Endometrium (tissue), 2 donors: Measurements from ENCODE around the gene LHFPL3.

ENCODE experiments used
- FAIRE-seq: peaks from 2 replicates; lab custom pipeline; 2012; peaks lifted over from hg19 to GRCh38; lab: Jason Lieb, UNC
- donor health status: control.
- donor health status: control.

LHFPL3 gene

GRCh38 chr7:104800307-104800706 is 471.9 kb downstream of the LHFPL3 start:
- no peak for FAIRE-seq

DNA sequence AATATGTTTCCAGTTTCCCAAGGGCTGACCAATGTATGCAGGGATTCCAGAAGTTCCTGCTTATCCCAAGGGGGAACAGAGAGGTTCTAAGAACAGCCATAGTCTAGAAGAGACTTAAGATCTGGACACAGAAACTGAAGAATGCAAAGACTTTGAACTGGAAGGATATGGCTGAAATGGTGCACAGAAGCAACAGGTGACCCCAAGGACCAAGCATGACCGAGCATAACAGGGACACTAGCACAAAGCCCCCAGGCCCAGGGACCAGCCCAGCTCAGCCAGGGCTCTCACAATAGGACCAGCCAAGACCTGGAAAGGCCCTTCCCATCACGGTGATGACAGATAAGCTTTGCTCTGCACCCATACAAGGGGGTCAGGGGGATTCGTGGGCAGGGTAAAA is 472.6 kb downstream of the LHFPL3 start:
- no peak for FAIRE-seq

DNA sequence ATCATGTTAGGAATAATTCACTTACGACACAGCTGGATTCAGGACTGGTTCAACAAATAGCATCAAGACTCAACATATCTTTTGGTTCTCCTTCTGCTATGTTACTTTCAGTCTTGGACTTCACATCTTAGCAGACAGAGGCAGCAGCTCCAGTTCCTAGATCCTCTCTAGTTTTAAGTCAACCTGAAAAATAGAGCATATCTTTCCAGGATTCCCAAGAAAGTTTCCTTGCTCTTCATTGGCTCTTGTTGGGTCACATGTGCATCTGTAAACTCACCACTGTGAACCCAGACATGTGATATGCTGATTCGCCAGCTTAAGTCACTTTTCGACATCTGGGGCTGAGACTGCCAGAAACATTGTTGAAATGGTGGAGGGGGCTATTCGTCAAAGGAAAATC is 475.5 kb downstream of the LHFPL3 start:
- FAIRE-seq, result no peak

DNA sequence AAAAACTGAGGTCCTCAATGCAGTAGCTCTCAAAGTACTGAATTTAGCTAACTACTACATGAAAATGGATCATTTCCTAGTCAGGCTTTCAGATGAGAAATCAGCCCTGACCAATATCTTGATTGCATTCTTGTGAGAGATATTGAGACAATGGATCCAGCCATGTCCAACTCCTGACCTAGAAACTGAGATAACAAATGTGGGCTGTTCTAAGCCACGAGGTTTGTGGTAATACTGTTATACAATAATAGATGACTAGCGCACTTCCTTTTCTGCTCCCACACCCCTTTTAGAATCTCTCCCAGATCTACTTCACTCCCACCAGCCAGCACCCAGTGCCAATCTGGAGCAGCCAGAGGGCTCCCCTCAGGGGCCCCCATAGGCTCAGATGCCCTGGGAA is 476.3 kb downstream of the LHFPL3 start:
- no peak for FAIRE-seq

DNA sequence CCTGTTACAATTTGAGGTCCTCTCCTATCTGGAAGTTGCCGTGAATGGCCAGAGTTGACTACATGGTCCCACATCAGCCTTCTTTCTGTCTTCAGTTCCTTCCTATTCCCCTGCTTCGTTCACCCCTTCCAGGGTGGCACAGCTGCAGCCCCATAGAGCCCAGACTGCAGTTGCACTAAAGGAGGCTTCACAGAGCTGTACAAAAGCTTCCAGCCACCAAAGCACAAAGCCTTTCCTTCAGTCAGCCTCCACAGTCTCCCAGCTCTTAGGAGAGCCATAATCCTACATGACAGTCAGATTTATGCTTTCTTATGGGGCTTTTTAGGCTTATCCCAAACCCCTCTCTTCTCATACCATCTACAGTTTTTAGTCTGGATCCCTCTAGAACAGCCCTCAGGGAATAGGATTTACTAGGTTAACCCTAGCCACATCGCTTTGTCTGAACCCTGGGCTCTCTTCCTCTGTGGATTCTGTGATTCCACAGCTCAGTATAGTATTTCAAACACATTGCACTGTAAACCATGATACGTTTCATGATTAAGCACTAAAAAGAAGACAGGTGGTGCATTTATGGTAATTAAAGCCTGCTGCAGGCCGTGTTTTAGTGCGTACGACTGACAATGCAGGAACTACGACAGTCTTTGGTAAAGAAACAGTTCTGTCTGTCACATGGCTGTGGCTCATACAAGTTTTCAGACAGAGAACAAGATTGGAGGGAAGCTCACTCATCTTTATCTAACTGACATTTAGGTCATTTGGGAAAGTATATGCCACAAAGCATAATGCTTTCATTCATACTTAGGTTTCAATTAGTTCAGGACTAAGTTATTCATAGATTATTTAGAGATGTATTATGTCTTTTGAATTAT is 477.3 kb downstream of the LHFPL3 start:
- FAIRE-seq, result no peak

DNA sequence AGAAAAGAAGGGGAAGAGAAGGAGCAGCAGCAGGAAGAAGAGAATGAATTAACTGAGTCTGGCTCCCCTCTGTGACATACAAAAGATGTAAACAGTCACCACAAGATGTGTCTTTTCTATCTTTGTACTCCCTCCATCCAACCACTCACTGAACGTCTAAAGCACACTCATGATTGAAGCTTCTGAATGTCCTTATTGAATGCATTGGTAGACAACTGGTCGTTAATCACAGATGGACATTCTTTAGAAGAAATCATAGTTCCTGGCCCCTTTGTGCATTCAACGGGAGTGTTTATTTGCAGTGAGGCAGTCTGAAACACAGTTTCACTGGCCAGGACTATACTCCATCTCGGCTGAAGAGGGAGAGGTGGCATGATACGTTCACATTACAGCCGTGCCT is 479.3 kb downstream of the LHFPL3 start:
- FAIRE-seq, result no peak

DNA sequence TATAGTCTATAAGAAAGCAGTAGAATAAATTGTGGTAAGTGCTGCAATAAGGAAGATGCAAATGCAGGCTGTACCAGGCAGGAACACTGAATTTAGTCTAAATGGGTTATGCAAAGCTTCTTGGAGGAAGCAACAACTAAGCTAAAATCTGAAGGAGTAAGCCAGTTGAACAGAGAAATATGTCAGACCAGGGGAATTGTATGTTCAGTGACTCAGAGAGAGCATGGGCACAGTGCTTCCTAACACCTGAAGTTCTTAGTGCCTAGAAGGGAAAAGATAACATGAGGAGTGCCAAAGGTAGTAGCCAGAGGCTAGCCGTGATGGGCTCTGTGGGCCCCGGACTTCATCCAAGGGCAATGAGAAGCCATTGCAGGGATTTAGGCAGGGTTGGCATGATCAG is 481.5 kb downstream of the LHFPL3 start:
- FAIRE-seq, result no peak

- no peak for FAIRE-seq
Observed at GRCh38 chr7:104814126-104814525, 485.7 kb downstream of the LHFPL3 start.

DNA sequence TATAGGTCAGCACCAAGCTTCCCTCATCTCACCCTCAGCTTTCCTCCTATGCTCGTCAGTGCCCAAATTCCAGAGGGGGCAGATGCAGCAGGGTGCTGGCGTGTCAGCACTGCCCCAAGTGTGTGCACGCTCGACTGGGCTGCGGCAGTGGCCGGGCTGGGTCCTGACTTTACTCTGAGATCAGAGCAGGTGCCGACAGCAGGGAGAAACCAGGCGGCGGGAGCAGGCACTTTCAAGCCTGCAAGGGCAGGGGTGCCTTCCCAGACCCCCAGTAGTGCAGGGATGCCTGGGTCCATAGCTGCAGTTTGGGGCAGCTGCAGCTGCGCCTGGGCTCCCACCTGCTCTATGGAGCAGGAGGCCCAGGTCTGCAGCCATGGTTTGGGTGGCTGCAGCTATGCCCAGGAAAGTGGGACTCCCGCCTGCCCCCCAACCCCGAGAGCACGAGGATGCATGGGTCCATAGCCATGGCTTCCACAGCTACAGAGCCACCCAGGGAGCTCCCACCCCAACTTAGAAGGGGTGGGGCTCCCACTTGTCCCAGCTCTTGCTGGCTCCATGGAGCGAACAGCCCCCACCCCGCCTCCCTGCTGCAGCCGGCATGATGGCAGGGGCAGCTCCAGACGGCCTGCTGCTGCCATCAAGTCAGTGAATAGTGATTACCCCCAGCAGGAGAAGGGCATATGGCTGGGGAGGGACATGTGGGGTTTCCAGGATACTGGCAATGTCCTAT is 486.4 kb downstream of the LHFPL3 start:
- no peak for FAIRE-seq

DNA sequence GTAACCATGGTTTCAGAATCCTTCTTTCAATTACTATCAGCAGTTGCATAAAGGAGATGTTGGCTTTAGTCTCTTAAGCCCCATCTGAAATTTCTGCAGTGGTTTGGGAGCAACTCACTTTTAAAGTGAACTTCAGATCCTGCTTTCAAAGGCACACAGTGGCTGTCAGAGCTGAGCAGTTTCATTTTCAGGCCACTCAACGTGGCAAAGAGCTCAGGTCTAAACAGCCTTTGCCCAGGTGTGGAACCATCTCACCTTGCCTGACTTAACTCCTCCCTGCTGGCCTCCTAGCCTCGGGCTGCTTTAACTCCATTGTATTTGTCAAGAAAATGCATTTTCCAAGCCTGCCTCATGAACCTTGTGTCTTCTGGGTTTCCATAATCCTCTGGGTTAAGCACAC is 488.1 kb downstream of the LHFPL3 start:
- no peak for FAIRE-seq

- peak; percentile 75 for FAIRE-seq
Observed at GRCh38 chr7:104818961-104819880, 490.8 kb downstream of the LHFPL3 start.

DNA sequence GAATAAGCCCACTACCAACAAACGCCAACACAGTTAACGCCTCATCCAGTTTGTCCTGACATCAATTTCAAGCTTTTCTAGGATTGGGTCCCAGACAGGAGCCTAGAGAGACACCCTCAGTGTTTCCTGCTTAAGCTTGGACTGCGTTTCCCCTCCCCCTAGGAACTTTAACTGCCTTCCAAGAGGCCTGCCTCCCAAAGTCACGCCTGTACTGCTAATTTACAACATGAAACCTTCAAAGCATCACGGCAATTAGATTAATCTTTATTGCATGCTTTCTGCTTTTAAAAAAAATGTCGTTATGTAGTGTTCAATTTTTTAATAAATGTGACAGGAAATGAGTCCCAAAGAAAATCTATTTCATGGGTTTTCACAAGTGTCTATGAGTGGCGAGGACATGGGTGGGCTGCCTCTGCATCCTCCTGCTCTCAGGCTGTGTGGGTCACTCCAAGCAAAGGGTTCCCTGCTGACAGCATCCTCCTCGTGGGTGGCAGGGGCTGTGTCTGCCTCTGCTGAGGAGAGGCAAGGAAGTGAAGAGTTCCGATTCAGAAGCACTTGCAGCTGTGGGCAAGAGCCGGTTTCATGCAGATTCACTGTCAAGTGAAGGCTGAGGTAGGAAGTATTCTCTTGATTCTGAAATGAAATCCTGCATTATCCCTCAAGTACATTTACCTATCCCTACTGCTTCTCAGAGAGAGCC is 492.6 kb downstream of the LHFPL3 start:
- no peak for FAIRE-seq

DNA sequence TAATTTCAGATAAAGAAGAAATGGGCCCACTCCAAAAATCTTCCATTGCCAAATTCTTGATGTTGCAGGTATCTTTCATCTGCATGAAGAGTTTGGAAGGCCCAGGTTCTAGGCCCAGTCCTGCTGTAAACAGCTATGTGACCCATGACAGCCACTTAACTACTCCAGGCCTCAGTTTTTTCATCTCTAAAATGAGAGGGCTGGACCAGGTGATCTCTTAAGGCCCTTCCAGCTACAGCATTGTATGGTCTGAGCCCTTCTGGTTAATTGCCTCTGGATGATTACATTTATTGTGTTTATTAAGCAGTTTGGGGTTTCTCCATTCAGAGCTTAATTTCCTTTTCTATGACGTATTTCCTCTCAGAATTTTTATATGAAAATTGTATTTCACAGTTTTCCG is 494.8 kb downstream of the LHFPL3 start:
- no peak for FAIRE-seq

GRCh38 chr7:104825099-104825498 is 496.7 kb downstream of the LHFPL3 start:
- FAIRE-seq, result no peak

DNA sequence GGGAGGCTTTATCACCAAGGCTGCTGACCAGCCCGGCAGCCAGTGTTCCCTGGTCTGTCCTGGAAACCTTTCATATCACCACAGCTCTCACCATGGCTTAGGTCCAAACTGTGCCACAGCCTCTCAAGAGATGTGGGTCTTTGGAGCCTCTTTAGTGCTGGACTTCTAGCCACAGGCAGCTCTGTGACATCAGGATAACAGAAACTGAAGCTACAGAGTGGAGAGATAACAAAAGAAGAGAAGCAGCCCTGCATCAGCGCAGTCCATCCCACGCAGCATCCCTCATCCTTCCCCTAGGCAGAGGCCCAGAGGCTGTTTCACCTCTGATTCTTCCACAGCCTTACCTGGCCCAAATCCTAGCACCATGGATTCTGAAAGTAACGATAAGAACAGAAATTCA is 497.7 kb downstream of the LHFPL3 start:
- no peak for FAIRE-seq

DNA sequence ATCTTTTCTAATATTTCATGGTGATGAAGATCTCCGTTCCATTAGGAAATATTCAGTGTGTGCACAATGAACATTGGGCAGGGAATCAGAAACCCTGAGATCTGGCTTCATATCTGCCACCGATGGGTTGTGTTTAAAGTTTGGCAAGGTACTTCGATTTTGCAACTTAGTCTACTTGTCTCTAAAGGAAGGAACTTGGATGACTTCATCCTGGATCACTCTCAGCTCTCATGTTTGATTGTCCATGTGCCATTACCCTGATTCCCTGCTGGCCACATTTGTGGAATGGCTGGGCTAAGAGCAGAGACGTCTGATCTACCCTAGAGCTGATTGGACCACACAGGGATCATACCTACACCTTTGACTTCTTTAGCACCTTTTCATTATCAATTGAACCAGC is 508.6 kb downstream of the LHFPL3 start:
- no peak for FAIRE-seq

- peak; percentile 43 for FAIRE-seq
Observed at GRCh38 chr7:104838537-104839299, 510.3 kb downstream of the LHFPL3 start.

- no peak for FAIRE-seq
Observed at GRCh38 chr7:104839842-104840241, 511.4 kb downstream of the LHFPL3 start.

DNA sequence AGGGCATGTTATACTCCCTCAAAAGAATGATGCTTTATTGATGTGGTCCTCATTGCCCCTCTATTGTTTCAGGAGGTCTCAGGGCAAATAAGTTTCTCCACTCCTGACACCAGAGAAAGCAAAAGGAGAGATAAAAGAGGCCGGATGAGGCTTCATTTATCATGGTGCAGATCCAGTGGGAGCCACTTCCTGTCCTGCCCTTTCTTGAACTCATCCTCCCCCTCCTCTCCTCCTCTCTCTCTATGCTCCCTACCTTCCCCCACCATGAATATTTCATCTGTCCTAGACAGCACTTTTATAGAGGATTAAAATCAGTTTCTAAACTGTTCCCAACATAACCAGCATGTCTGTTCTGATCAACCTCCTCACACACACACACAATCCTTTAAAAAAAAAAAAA is 513.4 kb downstream of the LHFPL3 start:
- no peak for FAIRE-seq

DNA sequence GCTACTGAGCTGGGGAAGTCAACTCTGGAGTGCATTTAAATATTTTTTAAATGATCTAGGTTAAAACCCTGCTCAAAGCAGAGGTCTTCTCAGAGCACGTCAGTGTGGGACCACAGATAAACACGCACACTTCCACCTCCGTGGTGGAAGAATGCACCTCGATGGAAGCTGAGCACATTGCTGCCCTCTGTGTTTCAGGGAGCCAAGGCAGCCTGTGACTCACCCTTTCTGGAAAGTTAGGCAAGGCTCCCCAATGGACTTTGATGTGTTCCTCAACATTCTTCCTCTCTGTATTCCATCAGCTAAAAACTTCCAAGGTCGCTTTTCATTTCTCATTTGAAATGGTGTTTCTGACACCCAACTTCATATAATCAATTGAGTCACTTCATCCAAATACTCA is 514.8 kb downstream of the LHFPL3 start:
- no peak for FAIRE-seq

DNA sequence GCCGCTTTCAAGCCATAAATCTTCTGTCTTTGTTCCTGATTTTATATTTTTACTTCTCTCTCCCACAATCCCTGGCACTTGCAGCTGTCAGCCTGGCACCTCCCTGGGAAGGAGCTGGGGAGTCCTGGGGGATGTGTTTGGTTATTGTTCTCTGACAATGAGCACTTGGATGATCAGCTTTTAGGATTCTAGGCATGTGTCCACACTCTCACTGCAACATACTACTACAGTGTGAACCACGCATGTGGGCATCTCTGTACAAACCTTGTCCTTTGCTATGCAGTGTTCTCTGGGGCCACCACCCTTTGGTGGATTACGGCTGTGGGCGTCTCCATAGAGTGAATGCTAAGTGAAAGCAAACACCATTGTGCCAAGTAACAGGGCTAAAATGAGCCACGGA is 517.2 kb downstream of the LHFPL3 start:
- no peak for FAIRE-seq
